Measurements from ENCODE around the gene ST8SIA4.

Gene ST8SIA4

DNA sequence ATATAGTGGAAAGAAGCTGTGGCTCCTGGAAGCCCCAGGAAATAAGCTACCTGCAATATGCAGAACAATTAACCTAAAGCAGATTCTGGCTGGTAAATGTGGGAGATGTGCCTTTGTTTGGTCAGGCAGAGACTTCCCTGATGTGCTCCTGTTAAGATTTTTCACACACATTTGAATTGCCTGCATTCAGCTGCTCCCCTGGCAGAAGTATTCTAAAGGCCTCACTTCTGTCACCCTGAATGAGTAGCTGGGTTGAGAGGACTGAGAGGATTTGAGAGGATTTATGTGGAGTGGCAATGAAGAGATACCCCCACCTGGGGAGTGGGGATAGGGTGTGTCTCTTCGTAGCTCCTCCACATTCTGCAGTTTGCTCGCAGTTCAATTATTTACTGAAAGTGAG, 130.5 kb downstream of the ST8SIA4 start:
- TF ChIP-seq GATA1 (IDR thresholded peaks at IDR 0.05; ENCODE audit: low read depth, low read length): no peak
- TF ChIP-seq POLR2A (IDR thresholded peaks at IDR 0.05; ENCODE audit: low read length): no peak
- DNase-seq: no peak

- no peak for TF ChIP-seq GATA1 (IDR thresholded peaks at IDR 0.05; ENCODE audit: low read depth, low read length)
- no peak for TF ChIP-seq POLR2A (IDR thresholded peaks at IDR 0.05; ENCODE audit: low read length)
Observed at GRCh38 chr5:100772006-100772405, 131.1 kb downstream of the ST8SIA4 start.

DNA sequence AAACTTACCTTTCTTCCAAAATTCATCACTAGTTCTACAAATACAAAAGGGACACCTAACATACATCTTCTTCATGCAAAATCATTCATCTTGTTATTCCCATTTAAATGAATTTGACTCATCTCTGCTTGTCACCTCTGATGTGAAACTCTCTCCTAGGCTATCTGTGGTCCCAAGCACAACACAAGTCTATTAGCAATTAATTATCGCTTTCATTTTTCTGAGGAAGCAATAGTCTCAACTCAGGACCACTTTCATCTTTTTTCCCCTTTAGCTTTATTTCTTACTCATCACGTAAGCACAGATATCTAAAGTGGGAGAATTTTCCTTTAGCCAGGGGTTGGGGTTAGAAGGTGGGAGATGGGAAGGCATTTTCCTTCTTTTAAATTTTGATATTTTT, 131.9 kb downstream of the ST8SIA4 start:
- no peak for DNase-seq
- TF ChIP-seq POLR2A (IDR thresholded peaks at IDR 0.05; ENCODE audit: low read length) (no peak), GATA1 (IDR thresholded peaks at IDR 0.05; ENCODE audit: low read depth, low read length) (no peak)

More at GRCh38 chr5:100772006-100772405, 131.1 kb downstream of the ST8SIA4 start:
- DNase-seq: no peak

DNA sequence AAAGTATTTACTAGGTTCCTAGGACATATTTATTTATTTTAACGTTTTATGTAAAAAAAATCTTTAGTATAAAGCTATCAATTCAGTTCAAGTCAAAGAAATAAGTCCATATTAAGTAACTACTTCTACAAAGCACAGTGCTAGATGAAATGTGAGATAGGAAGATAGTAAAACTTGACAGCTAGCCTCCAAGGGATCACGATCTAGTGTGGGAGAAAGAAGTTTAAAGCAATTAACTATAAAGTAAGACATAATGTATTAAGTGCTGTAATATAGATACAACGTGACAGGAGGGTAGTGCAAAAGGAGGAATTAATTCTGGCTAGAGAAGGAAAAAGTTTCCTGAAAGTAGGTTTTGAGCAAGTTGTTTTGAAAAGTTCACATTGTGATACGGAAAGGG, 134.9 kb downstream of the ST8SIA4 start:
- DNase-seq: no peak
- TF ChIP-seq GATA1 (IDR thresholded peaks at IDR 0.05; ENCODE audit: low read depth, low read length) (no peak), POLR2A (IDR thresholded peaks at IDR 0.05; ENCODE audit: low read length) (no peak)

DNA sequence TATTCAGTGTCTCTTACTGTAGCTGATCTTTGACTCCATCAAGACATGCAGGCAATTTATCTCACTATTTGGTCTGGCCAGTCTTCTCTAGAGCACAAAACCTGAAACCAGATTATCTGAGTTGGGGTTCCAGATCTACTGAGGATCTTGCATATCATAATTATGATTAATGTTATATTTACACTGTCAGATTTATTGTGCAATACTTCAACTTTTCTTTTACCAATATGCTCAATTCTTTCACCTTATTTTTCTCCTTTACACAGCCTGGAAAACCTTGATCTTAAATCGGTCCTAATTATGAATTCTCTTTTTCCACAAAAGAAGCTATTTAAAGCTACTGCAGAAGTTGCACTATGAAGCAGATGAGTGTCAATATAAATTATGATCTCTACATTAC, 140.1 kb downstream of the ST8SIA4 start:
- TF ChIP-seq GATA1 (IDR thresholded peaks at IDR 0.05; ENCODE audit: low read depth, low read length): no peak
- no peak for TF ChIP-seq POLR2A (IDR thresholded peaks at IDR 0.05; ENCODE audit: low read length)

DNA sequence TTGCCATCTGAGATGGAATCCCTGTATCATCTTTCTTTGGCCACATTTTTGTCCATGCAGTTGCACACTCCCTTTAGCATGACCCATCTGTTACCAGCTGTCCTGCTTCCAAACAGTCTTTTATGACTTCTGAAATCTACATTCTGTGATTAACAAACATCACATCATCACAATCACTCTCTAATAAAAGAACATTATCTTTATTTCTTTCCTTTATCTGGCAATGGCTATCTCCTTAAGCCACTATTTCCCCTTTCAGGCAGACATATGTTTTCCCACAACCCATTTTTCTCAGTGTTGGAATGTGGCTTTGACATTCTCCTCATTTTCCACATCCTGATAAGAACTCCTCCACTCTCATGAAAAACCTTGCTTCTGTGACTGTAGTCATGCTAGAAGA, 141.0 kb downstream of the ST8SIA4 start:
- DNase-seq: no peak
- TF ChIP-seq POLR2A (IDR thresholded peaks at IDR 0.05; ENCODE audit: low read length): no peak
- TF ChIP-seq GATA1 (IDR thresholded peaks at IDR 0.05; ENCODE audit: low read depth, low read length): no peak

More for the DNA sequence above, 140.1 kb downstream of the ST8SIA4 start:
- no peak for DNase-seq

GRCh38 chr5:100761192-100761591, 141.9 kb downstream of the ST8SIA4 start:
- DNase-seq: no peak
- TF ChIP-seq GATA1 (IDR thresholded peaks at IDR 0.05; ENCODE audit: low read depth, low read length) (no peak), POLR2A (IDR thresholded peaks at IDR 0.05; ENCODE audit: low read length) (no peak)

- DNase-seq: no peak
- TF ChIP-seq GATA1 (IDR thresholded peaks at IDR 0.05; ENCODE audit: low read depth, low read length) (no peak), POLR2A (IDR thresholded peaks at IDR 0.05; ENCODE audit: low read length) (no peak)
Observed at GRCh38 chr5:100760688-100761087, 142.4 kb downstream of the ST8SIA4 start.

DNA sequence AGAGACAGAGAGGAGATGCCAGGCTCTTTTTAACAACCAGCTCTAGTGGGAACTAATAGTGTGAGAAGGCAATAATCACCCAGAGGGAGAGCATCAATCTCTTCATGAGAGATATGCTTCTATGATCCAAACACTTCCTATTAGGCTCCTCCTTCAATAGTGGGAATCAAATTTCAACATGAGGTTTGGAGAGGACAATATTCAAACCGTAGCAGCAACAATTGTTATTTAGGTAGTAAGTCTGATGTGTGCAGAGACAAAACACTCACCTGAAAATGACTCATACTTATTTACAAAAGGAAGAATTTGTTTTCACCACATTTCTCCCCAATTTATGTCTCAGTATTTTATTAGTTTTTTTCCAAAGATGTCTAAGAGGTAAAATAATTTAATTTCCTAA, 144.3 kb downstream of the ST8SIA4 start:
- TF ChIP-seq GATA1 (IDR thresholded peaks at IDR 0.05; ENCODE audit: low read depth, low read length) (no peak), POLR2A (IDR thresholded peaks at IDR 0.05; ENCODE audit: low read length) (no peak)
- DNase-seq: no peak

DNA sequence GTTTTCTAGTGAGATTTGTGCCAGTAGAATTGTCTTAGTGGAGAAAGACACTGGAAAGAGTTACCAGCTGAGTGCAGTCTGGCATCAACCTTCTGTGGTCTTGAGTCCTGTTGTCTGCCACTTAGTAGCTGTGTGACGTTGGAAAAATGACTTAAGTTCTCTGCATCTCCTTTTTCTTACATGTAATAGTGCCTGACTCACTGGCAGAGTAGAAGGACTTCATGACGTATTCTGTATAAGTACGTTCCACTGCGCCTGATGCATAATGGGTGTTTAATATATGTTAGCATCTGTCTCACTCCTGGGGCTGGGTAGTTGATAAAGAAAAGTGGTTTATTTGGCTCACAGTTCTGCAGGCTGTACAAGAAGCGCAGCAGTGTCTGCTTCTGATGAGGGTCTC, 144.8 kb downstream of the ST8SIA4 start:
- no peak for DNase-seq
- no peak for TF ChIP-seq POLR2A (IDR thresholded peaks at IDR 0.05; ENCODE audit: low read length)
- no peak for TF ChIP-seq GATA1 (IDR thresholded peaks at IDR 0.05; ENCODE audit: low read depth, low read length)

- DNase-seq: no peak
- TF ChIP-seq POLR2A (IDR thresholded peaks at IDR 0.05; ENCODE audit: low read length) (no peak), GATA1 (IDR thresholded peaks at IDR 0.05; ENCODE audit: low read depth, low read length) (no peak)
Observed at GRCh38 chr5:100757618-100758017, 145.5 kb downstream of the ST8SIA4 start.
